Naive thymus-derived CD8-positive, alpha-beta T cell (primary cell): Measurements from ENCODE around the gene IQSEC3. TPM values are rescaled to one million over a fixed set of nuclear protein-coding genes. Genes with fewer than 3 reads are reported as not detected.

Experiments used
- polyA plus RNA-seq, 3 donors: library from polyadenylated mRNA; unstranded; fragments of 300-500 nt; fragmentation: Illumina TruSeq; gene quantifications; one replicate each; pipeline ENCODE4 v1.2.3, GENCODE V29; 2021
- total RNA-seq, 8 experiments: library from RNA in 2 of 8; stranded (reverse) in 2 of 8; gene quantifications; one replicate each; pipeline ENCODE4 v1.2.3 and lab custom pipeline; 2021 to 2026

The IQSEC3 gene
- total and polyA plus RNA-seq, 5 experiments from 2014 or later = 0.42 to 19.3 (median 1.1) TPM

Other genes starting within 250 kb of the IQSEC3 start
- under 1 TPM in 1 of 2 experiments, not detected in 1; 0.78 TPM for gene SLC6A12, start 147.4 kb downstream of the IQSEC3 start, total RNA-seq
- not detected for gene SLC6A12, start 147.4 kb downstream of the IQSEC3 start, polyA plus RNA-seq
- gene SLC6A13, start 196.1 kb downstream of the IQSEC3 start, total RNA-seq = 1 to 10 TPM; 1.1 to 3.1 TPM
- gene SLC6A13, start 196.1 kb downstream of the IQSEC3 start, polyA plus RNA-seq = under 1 TPM in 1 of 3 donors, not detected in 2; 0.51 TPM